Activated gamma-delta T cell treated with anti-CD3 and anti-CD28 coated beads, Interleukin-2, amount 50 U/mL, for 16 hours (primary cell): ENCODE measurements around the gene GPC6.
"Not testable (repeated sequence)": the region's sequence is repeated elsewhere in the genome, so short reads cannot be mapped to it uniquely, and the experiment has no call there.

Source experiments
- DNase-seq: peaks from one replicate; pipeline ENCODE4 v3.0.0-alpha.2; 2020; ENCODE audit warnings: low read depth

Gene GPC6

DNA sequence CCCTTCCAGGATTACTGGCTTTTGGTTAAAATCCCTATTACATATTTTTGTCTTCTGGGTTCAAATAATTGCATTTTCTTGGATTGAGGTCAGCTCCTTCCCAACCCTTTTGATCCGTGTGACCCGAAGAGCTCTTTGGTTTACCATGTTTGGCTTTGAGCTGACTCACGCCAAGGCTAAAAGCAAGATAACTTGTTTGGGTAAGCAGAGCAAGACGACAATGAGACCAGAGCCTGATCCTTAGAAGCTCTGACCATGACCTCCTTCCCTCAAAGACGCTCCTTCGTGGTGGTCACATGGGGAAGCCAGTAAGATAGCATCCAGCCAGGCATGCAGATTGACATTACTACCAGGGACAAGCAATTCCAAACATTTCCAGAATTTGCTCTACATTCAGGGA is 1099.0 kb downstream of the GPC6 start:
- DNase-seq, result no peak

DNA sequence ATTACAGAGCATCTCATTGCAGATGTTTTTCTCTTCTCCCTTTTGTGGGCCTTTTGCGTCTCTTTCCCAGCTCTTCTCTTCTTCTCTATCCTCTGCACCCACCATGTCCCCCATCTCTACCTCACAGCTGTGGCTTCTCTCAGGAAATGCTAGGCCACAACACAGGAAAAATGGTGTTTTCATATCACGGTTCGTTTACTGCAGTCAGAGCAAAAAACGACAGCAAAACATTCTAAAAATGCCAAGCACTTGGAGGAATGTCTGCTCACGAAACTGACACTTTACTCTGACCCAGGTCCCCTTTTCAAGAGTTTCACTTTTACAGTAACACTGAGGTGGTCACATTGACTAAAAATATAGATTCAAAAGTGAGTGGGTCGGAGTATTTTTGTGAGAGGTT is 1100.7 kb downstream of the GPC6 start:
- DNase-seq, result no peak

- no peak for DNase-seq
Measured at GRCh38 chr13:94328381-94329041, 1101.9 kb downstream of the GPC6 start.

- no peak for DNase-seq
Measured at GRCh38 chr13:94329277-94329676, 1102.7 kb downstream of the GPC6 start.

- DNase-seq, result no peak
Measured at GRCh38 chr13:94329754-94330551, 1103.3 kb downstream of the GPC6 start.

DNA sequence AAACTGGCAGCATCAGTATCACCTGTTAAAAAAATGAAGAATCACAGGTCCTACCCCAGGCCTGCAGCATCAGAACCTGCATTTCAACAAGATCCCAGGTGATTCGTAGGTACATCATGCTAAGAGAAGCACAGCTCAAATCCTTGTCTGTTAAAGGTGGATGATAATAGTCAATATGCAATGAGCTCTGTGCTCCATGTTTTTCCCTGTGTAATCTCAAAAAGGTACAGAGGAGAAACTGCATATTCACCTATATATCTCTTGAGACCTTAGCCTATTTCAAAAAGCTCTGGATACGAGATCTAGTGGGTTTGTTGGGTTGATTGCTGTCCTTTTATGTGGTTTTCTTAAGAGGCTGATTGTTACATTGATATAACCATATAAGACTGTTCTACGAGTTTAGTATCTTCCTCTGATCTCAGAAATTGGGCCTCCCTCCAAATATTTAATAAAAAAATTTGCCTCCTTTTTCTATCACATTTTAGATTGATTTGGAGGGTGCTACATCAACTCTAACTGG is 1104.0 kb downstream of the GPC6 start:
- DNase-seq, result no peak

GRCh38 chr13:94331281-94331680 is 1104.7 kb downstream of the GPC6 start:
- DNase-seq, result no peak

DNA sequence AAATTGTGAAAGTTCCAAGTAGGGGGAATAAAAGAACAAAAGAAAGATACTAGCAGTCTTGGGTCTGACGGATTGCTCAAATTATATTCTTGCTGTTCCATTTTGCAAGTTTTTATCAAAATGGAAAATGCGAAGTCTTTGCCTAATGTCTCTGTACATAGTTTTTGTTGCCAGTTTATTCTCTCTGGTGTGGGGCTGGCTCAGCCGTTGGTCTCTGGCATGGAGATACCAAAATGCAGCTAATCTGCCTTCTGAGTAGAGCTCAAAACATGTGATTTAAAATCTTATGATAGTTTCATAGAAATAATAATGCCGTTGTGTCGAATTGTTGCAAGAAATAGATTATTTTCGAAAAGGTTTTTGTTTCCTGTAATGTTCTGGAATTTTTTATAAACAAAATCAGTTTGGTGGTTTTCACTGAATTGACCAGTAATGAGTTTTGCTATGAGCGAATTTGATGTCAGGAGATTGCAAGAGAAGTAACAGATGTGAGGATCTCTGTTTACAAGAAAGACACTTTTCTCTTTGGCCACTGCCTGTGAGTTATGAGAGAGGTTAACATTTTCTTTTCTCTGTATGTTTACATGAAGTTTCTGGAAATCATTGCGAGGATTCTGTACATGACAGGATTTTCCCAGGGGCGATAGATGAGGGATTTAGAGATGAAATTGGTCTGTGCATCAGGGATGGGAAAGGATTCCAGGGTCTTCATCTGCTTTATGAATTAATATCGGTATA is 1105.9 kb downstream of the GPC6 start:
- DNase-seq, result no peak

DNA sequence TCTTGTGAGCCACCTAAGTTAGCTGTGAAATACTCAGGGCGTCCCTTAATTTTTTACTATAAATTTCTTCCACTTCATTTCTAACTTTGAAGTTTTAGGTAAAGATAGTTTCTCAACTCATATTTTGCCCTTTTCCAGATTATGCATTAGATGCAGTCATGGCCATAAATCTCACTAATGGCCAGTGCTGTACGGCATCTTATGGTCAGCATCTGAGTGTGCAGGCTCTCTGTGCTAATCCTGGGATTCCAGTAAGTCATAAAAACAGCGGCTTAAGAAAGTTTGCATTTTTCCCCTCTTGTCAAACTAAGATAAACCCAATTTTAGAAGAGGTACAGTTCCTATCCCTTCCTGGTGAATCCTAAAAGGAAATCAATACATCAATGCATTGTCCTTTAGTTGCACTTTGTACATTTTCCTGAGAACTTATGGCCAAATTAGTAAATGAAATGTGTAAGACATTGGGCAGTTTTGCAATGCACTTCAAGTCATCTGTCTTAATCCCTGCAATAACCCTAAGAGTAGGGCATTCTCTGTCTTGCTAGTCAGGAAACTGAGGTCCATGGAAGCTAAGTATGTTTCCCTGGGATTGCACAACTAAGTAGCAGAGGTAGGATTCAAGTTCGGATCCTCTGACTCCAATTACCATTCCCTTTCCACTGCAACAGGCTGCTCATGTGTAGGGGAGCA is 1106.7 kb downstream of the GPC6 start:
- DNase-seq, result no peak

- no peak for DNase-seq
Measured at GRCh38 chr13:94335761-94336526, 1109.3 kb downstream of the GPC6 start.

- no peak for DNase-seq
Measured at GRCh38 chr13:94339116-94339687, 1112.6 kb downstream of the GPC6 start.

GRCh38 chr13:94342436-94343242 is 1116.0 kb downstream of the GPC6 start:
- DNase-seq, result no peak

- no peak for DNase-seq
Measured at GRCh38 chr13:94343243-94343585, 1116.6 kb downstream of the GPC6 start.

DNA sequence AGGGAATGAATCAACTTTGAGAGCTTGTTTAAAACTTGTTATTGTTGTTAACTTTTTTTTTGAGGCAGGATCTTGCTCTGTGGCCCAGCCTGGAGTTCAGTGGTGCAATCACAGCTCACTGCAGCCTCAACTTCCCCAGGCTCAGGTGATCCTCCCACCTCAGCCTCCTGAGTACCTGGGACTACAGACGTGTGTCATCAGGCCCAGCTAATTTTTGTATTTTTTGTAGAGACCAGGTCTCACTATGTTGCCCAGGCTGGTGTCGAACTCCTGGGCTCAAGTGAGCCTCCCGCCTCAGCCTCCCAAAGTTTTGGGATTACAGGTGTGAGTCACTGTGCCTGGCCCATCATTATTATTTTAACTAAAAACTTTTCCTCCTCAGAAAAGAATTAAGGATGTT is 1117.1 kb downstream of the GPC6 start:
- not testable (repeated sequence) for DNase-seq

GRCh38 chr13:94344126-94344818 is 1117.7 kb downstream of the GPC6 start:
- DNase-seq, result no peak

DNA sequence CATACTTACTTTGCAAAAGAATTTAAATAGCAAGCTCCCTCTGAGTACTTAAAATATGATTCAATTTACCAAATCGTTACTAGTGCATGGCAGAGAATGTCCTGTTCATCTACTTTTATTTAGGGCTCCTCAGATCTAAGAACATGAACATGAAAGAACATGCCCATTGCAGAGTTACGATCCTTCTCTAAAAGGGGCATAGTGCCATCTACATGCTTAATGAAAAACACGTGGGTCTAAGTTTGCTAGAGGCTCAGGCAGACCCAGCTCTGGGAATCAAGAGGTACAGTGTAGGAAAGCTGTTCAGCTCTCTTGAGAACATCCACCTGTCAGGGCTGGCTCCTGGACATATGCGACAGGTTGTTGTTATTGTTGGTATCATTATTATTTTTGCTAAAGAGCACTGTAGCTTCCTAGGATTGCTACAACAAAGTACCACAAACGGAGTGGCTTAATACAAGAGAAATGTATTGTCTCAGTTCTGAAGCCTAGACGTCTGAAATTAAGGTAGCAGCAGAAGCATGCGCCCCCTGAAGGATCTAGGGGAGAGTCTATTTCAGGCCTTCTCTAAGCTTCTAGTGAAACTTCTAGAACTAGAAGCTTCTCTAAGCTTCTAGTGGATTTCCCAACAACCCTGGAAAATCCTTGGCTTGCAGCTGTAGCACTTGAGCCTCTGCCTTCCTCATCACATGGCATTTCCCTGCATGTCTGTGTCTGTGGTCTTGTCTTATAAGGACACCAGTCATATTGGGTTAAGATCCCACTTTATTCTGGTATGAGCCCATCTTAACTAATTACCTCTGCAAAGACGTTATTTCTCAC is 1119.0 kb downstream of the GPC6 start:
- no peak for DNase-seq

- DNase-seq, result no peak
Measured at GRCh38 chr13:94346261-94347019, 1119.8 kb downstream of the GPC6 start.
